GM19099 (cell line): ENCODE data around the gene DZIP1L.

Experiments used
- POLR2A ChIP-seq: IDR thresholded peaks from 3 replicates; pipeline ENCODE4 v1.6.1; 2011; ENCODE audit warnings: low read depth; ENCODE audit not compliant: insufficient read length; ENCODE audit errors: extremely low read depth

DZIP1L gene

GRCh38 chr3:138059261-138059660 lies 56.1 kb downstream of the DZIP1L start:
- TF ChIP-seq POLR2A = no peak

DNA sequence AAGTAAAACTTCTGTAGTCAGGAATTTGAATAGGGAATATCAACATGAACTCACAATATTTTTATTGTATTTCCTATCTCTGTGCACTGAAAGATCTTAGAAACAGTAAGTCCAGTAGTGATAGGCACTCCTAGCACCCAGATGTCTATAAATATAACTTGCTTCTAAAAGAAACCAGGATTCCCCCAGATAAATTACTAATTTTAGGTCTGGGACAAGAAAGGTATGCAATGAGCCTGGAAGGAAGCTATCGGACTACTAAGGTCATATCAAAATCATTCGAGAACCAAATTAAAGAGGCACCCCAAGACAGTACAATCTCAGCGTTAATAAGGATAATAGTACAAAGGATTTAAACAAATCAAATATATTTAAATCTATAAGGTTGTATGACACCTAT lies 58.0 kb downstream of the DZIP1L start:
- no peak for TF ChIP-seq POLR2A

DNA sequence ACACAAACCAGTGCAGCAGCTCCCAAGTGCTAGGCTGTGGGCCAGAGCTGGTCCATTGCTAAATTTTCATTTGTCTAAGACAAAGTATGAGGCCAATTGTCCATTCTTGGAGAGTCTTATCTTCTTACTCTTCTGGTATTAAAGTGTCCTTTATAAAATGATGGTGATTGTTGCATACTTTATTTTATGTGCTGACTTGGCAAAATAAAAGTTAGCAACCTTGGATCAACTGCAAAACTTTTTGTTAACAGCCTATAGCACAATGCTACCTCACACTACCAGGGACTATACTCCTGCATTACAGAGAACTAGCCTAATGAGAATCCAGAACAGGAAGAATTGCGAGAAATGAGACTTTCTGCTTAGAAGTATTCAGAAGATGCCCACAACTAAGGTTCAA lies 61.4 kb downstream of the DZIP1L start:
- no peak for TF ChIP-seq POLR2A

DNA sequence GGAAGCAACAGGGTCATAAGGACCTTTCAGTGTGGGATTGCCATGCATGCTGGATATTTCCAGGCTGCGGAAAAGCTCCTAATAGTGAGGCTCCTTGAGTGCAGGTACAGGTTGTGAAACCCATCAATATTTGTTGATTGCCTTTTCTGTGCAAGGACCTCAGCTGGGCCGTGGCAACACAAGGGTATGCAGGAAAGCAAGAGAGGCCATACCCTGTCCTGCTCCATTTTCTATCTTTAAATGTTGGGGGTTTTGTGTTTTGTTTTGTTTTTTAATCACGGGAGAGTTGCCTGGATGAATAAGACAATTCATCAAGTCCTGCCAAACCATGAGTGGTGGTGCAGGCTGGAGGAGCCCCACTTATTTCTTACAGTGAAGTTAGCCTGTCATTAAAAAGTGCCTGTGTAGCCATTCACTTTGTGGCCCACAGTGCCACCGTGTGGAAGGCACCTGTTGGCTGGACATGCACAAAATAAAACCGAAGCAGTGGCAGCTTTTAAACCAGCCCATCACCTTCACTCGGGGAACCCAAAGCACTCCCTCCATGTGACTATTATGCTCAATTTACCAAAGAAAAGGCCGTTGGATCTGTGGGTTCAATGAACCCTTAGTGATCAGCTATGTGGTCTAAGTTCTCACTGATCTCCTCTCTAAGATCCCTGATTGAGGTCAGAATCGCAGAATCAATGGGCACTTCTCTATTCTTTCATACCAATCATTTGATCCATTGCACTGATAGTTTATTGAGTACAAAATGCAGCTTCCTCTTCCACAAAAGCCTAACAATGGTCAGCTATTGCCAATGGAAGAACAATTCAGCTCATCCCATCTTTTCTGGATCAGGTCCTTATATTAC lies 63.2 kb downstream of the DZIP1L start:
- TF ChIP-seq POLR2A = no peak

- TF ChIP-seq POLR2A = no peak
Measured at GRCh38 chr3:138049157-138049919, 66.1 kb downstream of the DZIP1L start.

DNA sequence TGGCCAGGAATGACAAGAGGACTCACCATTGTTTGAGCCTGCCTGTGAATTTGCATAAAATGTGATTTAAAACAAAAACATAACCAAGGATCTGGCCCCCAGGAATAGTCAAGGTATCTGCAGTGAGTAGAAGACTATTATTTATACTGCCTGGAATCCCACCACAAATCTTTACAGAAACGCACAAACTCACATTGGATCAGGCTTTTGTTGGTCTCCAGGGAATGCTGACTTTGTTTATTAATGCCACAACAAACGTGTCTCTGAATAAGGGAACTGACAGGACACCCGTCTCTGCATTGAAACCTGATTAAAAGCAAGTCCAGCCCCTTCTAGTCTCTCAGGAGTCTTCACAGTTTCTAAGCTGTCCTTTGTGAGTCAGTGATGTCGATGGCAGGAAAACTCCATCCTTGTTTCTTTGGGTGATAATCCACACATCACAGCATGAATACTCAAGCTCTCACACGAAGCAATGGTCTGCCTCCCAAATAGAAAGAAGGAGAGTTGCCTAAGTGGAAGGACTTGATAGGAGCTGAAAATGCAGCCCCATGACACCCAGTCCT lies 67.7 kb downstream of the DZIP1L start:
- TF ChIP-seq POLR2A = no peak

DNA sequence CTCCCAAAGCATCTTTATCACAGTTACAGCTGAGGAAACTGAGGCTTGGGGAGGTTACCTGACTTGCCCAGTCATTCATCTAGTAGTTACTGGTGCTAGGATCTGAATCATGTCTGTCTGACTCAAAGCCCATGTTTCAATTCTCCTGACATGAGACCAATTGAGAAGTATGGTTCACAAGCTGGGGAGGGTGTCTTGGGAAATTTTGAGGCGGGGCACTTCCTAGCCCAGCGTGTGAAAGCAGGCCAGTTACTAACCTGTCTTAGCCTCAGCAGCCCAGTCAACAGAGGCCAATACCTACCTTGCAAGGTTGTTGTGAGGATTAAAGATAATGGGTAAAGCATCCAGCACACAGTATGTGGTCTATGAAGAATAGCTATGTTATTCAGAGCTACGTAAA lies 68.5 kb downstream of the DZIP1L start:
- TF ChIP-seq POLR2A = no peak

- TF ChIP-seq POLR2A = no peak
Measured at GRCh38 chr3:138046085-138046484, 69.3 kb downstream of the DZIP1L start.

GRCh38 chr3:138043266-138044029 lies 72.0 kb downstream of the DZIP1L start:
- no peak for TF ChIP-seq POLR2A

DNA sequence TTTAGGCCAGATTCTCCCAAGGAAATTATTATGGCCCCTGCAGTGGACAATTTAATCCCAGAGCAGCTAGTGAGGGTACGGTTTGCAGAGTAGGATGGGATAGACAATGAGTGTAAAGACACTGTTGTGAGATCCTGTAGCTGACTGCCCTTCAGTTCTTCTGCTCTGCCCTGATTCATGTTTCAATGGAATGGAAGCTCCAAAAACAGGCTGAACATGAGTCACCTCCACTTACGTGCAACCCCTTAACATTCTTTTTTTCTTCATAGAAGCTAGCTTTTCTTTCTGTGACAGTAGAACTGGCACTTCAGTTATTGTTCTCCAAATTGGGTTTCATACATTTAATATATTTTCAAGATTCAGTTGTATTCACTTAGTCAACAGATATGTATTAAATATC lies 73.4 kb downstream of the DZIP1L start:
- TF ChIP-seq POLR2A = no peak

DNA sequence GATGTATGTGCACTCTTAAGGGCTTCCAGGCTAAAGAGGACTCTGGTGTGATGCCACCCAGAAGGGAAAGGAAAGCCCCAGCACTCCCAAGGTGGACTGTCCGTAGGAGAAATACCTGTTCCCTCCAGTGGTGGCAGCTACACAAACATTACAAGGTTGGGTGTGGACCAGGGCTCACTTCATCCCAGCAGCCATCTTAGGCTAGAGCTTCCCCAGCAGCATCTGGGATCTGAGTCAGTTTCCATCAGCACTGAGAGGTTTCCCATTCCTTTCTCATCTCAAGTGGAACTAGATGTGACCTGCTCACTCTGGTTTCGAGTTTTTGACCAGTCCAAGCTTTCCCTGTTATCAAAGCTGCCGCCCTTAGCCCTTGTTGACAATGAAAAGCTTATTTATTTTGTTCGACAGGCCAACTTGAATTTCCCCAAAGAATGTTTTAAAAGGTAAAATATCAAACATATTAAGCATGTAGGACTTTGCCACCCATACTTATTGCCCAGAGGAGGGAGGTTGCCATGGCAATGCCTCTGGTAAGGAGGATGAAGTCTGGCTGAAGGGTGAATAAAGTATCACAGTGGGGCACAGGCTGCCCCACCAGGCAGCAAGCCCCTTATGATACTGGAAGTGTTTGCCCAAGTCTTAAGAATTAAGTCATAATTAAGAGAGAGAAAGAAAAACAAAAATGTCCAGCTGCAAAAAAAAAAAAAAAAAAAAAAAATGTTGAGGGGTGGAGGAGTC lies 76.5 kb downstream of the DZIP1L start:
- no peak for TF ChIP-seq POLR2A

DNA sequence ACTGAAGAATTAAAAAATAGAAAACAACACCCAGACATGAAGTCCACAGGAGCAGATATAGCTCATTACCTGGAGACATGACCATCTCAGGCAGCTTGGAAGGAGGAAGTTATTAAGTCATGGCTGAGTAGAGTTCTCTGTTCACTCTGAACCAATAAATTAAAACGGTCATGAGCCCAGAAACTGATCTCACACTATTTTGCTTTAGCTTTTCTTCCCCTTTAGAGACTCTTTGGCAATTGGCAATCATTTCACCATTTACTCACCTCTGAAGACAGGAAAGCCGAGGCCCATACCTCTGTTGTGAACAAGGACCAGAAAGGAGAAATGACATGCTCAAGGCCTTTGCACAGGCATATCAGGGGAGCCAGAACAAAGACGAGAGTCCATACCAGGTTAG lies 78.8 kb downstream of the DZIP1L start:
- TF ChIP-seq POLR2A = no peak

DNA sequence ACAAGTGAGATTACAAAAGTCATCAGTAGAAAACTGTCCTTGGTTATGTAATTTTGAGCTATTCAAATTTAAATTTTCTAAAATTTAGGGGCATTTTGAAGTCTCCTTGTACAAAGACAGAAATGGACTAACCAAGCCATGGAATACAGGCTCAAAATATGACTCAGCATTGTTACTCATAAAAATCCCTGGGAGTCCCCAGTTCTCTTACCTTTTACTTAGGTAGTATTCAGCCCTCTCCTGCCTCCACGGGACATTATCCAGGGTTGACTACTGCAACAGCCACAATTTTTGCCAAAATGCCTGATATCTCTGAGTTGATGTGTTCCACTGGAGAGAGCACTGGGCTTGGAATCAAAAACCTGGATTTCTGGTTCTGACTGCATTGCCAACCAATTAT lies 80.5 kb downstream of the DZIP1L start:
- TF ChIP-seq POLR2A = no peak

DNA sequence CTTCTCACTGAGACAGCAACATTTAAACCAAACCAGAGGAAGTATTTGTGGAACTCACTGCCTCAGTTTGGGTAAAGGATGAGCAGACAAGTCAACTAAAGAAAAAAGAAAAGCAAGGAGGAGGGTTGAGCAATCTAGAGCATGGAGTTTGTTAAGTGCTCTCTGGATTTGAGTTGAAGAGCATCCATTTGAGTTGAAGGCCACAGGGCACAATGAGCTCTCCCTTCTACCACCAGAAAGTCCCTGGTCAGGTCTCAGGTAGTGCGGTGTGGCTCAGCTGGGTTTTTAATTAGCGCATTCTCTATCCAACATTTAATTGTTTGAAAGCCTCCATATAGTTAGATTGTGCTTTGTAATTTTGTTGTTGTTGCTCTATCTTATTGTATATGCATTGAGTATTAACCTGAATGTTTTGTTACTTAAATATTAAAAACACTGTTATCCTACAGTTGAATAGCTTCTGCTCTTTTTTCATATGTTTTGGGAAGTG lies 82.2 kb downstream of the DZIP1L start:
- TF ChIP-seq POLR2A = no peak
